Loucy (cell line): Measurements from ENCODE around the gene GFPT2.

Experiments
- H2AFZ ChIP-seq: fragments of 200-600 bp; sonication (generic); 2 replicates; pipeline ENCODE4 v1.6.0; 2016; ENCODE audit warnings: antibody characterized with exemption, mild to moderate bottlenecking, low read length, moderate library complexity
- H3F3A ChIP-seq: fragments of 200-600 bp; 2 replicates; pipeline ENCODE4 v1.6.0; 2016; ENCODE audit warnings: antibody characterized with exemption, low read depth, mild to moderate bottlenecking
- H3K27me3 ChIP-seq: fragments of 200-600 bp; sonication (generic); 2 replicates; pipeline ENCODE4 v1.6.1; 2014; ENCODE audit warnings: low read length, mild to moderate bottlenecking; ENCODE audit not compliant: insufficient read depth, poor library complexity, severe bottlenecking
- H3K36me3 ChIP-seq: fragments of 200-600 bp; sonication (generic); 2 replicates; pipeline ENCODE4 v1.6.1; 2016; ENCODE audit warnings: low read length; ENCODE audit not compliant: insufficient read depth
- H3K4me1 ChIP-seq: fragments of 200-600 bp; sonication (generic); 2 replicates; pipeline ENCODE4 v1.5.1; 2014; ENCODE audit warnings: low read length, mild to moderate bottlenecking; ENCODE audit not compliant: insufficient read depth, poor library complexity, severe bottlenecking
- H3K4me2 ChIP-seq: fragments of 200-600 bp; sonication (generic); 2 replicates; pipeline ENCODE4 v1.6.0; 2014; ENCODE audit warnings: antibody characterized with exemption, low read length, low read depth, mild to moderate bottlenecking; ENCODE audit not compliant: poor library complexity, severe bottlenecking
- H3K4me3 ChIP-seq: fragments of 200-600 bp; sonication (generic); 2 replicates; pipeline ENCODE4 v1.5.1; 2014; ENCODE audit warnings: low read length, mild to moderate bottlenecking, mixed read lengths; ENCODE audit not compliant: poor library complexity, severe bottlenecking
- H3K79me2 ChIP-seq: fragments of 200-600 bp; sonication (generic); 2 replicates; pipeline ENCODE4 v1.6.1; 2014; ENCODE audit warnings: low read length; ENCODE audit not compliant: insufficient read depth
- H3K9ac ChIP-seq: fragments of 200-600 bp; sonication (generic); 2 replicates; pipeline ENCODE4 v1.6.0; 2014; ENCODE audit warnings: mild to moderate bottlenecking, low read depth, low read length, moderate library complexity; ENCODE audit not compliant: poor library complexity, severe bottlenecking
- H3K9me2 ChIP-seq: fragments of 200-600 bp; sonication (generic); replicated peaks from 2 replicates; pipeline ENCODE4 v1.6.1; 2016; ENCODE audit warnings: low read depth, low read length, mixed read lengths
- H3K9me3 ChIP-seq: fragments of 200-600 bp; sonication (generic); 2 replicates; pipeline ENCODE4 v1.6.1; 2014; ENCODE audit warnings: mild to moderate bottlenecking, antibody characterized with exemption, low read length, low read depth; ENCODE audit not compliant: insufficient read depth
- H4K20me1 ChIP-seq: fragments of 200-600 bp; sonication (generic); 2 replicates; pipeline ENCODE4 v1.6.0; 2014; ENCODE audit warnings: antibody characterized with exemption, low read length, mild to moderate bottlenecking; ENCODE audit not compliant: insufficient read depth, poor library complexity, severe bottlenecking
- CTCF ChIP-seq: fragments of 200-600 bp; sonication (generic); conservative IDR thresholded peaks from 2 replicates; pipeline ENCODE4 v1.5.1; 2014; ENCODE audit warnings: mild to moderate bottlenecking, antibody characterized with exemption, low read length
- EZH2phosphoT487 ChIP-seq: fragments of 200-600 bp; IDR thresholded peaks from 2 replicates; pipeline ENCODE4 v1.6.1; 2018; ENCODE audit warnings: antibody characterized with exemption, mild to moderate bottlenecking, moderate library complexity, borderline replicate concordance

The GFPT2 gene

GRCh38 chr5:180371949-180372348, 18.8 kb upstream of the GFPT2 start:
- Histone ChIP-seq H3K4me2 (no peak overlapping the region), H3K79me2 (no peaks in the 10 kb centered on the region), H4K20me1 (no peaks in the 10 kb centered on the region), H2AFZ (no peak overlapping the region), H3K27me3 (no peaks in the 10 kb centered on the region), H3K4me3 (no peak overlapping the region), H3K4me1 (no peaks in the 10 kb centered on the region), H3K9me3 (no peaks in the 10 kb centered on the region), H3F3A (no peaks in the 10 kb centered on the region), H3K36me3 (no peaks in the 10 kb centered on the region), H3K9ac (no peak overlapping the region), H3K9me2 (no peaks in the 10 kb centered on the region)
- no peak for TF ChIP-seq EZH2phosphoT487
- no peak for TF ChIP-seq CTCF

DNA sequence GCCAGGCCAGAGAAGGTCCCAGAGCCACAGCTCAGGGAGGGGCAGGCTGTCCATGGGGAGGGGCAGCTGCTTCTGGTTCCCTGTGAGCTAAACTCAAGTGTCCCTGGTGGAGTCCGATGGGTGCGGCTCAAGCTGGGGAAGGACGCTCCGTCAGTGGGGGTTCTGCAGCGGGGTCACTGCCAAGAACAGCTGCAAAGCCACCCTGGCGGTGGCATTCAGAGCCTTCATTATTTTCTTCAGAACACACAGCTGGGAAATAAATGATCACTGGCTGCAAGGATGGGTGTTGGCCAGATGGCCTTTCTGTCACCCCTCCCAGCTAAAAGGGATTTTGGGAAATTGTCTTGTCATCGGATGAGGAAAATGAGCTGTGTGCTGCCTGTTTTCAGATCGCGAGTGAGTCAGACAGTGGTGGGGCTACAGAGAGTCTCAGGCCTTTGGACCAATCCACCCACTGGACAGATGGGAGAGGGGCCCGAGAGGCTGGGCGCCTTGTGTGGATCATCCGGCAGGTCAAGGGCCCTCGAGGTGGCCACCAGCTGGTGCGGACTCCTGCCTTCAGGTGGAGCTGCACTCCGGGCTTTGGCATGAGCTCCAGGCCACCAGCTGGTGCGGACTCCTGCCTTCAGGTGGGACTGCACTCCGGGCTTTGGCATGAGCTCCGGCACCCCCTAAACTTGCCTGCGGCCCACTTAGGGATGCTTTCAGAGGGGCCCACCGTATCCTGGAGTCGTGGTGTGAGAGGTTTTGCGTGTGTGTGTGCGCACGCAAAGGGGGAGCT, 17.9 kb upstream of the GFPT2 start:
- Histone ChIP-seq H3K79me2 (no peaks in the 10 kb centered on the region), H2AFZ (no peak overlapping the region), H3K9me2 (no peaks in the 10 kb centered on the region), H3K4me3 (no peak overlapping the region), H3K4me1 (no peaks in the 10 kb centered on the region), H3K9me3 (no peaks in the 10 kb centered on the region), H3K4me2 (no peak overlapping the region), H3K36me3 (no peaks in the 10 kb centered on the region), H3K9ac (no peak overlapping the region), H4K20me1 (no peaks in the 10 kb centered on the region), H3F3A (no peaks in the 10 kb centered on the region), H3K27me3 (no peaks in the 10 kb centered on the region)
- no peak for TF ChIP-seq CTCF
- no peak for TF ChIP-seq EZH2phosphoT487

- no peak overlapping the region for H2AFZ ChIP-seq
- no peaks in the 10 kb centered on the region for H3K27me3 ChIP-seq
- H3K9ac ChIP-seq, result no peak overlapping the region
- no peaks in the 10 kb centered on the region for H3K36me3 ChIP-seq
- no peaks in the 10 kb centered on the region for H3K79me2 ChIP-seq
- no peak overlapping the region for H3K4me2 ChIP-seq
- no peaks in the 10 kb centered on the region for H3F3A ChIP-seq
- H3K4me3 ChIP-seq, result no peak overlapping the region
- H3K4me1 ChIP-seq, result no peaks in the 10 kb centered on the region
- no peaks in the 10 kb centered on the region for H4K20me1 ChIP-seq
- no peaks in the 10 kb centered on the region for H3K9me2 ChIP-seq
- H3K9me3 ChIP-seq, result no peaks in the 10 kb centered on the region
- no peak for TF ChIP-seq CTCF
- no peak for TF ChIP-seq EZH2phosphoT487
Observed at GRCh38 chr5:180367991-180368390, 14.9 kb upstream of the GFPT2 start.
